Renal cortex interstitium (tissue), 15 donors: ENCODE measurements around the gene ABI1. TPM values are rescaled to one million over a fixed set of nuclear protein-coding genes. Genes with fewer than 3 reads are reported as not detected.
A peak's percentile ranks its signal among the peaks of the same experiment; 100 is the strongest.
"Not testable (repeated sequence)": the region's sequence is repeated elsewhere in the genome, so short reads cannot be mapped to it uniquely, and the experiment has no call there.

Source experiments
- DNase-seq, 11 donors: peaks; one replicate each; pipeline ENCODE4 v3.0.0-alpha.2; 2013; ENCODE audit warnings: low read depth in 9 of 11, low spot score in 4 of 11; ENCODE audit errors: extremely low read depth in 1 of 11
- long read RNA-seq, 16 experiments: transcript quantifications; one replicate each; lab custom pipeline, GENCODE V29; 2026
- polyA plus RNA-seq, 3 donors: library from polyadenylated mRNA; unstranded; fragments of 120-200 nt; gene quantifications; one replicate each; pipeline ENCODE4 v1.2.1, GENCODE V29; 2013; ENCODE audit not compliant: insufficient read length in 3 of 3

Gene ABI1
- polyA plus RNA-seq, result 10 to 100 TPM; 60.3 to 69.2 (median 61.8) TPM
- long read RNA-seq, donor 1, partial matches to known transcripts, result 6 of 10 reads
- long read RNA-seq, donor 1, other reads (novel, unspliced or antisense), result 0 of 10 reads
- long read RNA-seq, donor 2, partial matches to known transcripts, result 7 of 13 reads
- long read RNA-seq, donor 2, other reads (novel, unspliced or antisense), result 0 of 13 reads
- long read RNA-seq, donor 3, transcript ABI1-205 (10 exons, 3,516 nt), result major isoform, 6 of 18 reads
- long read RNA-seq, donor 3, partial matches to known transcripts, result 8 of 18 reads
- long read RNA-seq, donor 3, other reads (novel, unspliced or antisense), result 0 of 18 reads
- long read RNA-seq, donor 4, partial matches to known transcripts, result 5 of 12 reads
- long read RNA-seq, donor 4, other reads (novel, unspliced or antisense), result 0 of 12 reads
- long read RNA-seq, donor 5, result 0 reads
- long read RNA-seq, donor 6, partial matches to known transcripts, result 11 of 14 reads
- long read RNA-seq, donor 6, other reads (novel, unspliced or antisense), result 0 of 14 reads
- long read RNA-seq, donor 7, partial matches to known transcripts, result 43 of 50 reads
- long read RNA-seq, donor 7, other reads (novel, unspliced or antisense), result 0 of 50 reads
- long read RNA-seq, donor 8, transcript ABI1-205 (10 exons, 3,516 nt), result major isoform, 8 of 35 reads
- long read RNA-seq, donor 8, partial matches to known transcripts, result 23 of 35 reads
- long read RNA-seq, donor 8, other reads (novel, unspliced or antisense), result 0 of 35 reads
- long read RNA-seq, donor 9, partial matches to known transcripts, result 0 of 4 reads
- long read RNA-seq, donor 9, other reads (novel, unspliced or antisense), result 0 of 4 reads
- long read RNA-seq, donor 10, transcript ABI1-205 (10 exons, 3,516 nt), result major isoform, 7 of 23 reads
- long read RNA-seq, donor 10, partial matches to known transcripts, result 13 of 23 reads
- long read RNA-seq, donor 10, other reads (novel, unspliced or antisense), result 0 of 23 reads
- long read RNA-seq, donor 11, partial matches to known transcripts, result 0 of 5 reads
- long read RNA-seq, donor 11, other reads (novel, unspliced or antisense), result 0 of 5 reads
- long read RNA-seq, donor 12, partial matches to known transcripts, result 0 of 4 reads
- long read RNA-seq, donor 12, other reads (novel, unspliced or antisense), result 0 of 4 reads
- long read RNA-seq, donor 13, result 0 reads
- long read RNA-seq, donor 14, transcript ABI1-208 (10 exons, 3,515 nt), result major isoform, 5 of 17 reads
- long read RNA-seq, donor 14, partial matches to known transcripts, result 5 of 17 reads
- long read RNA-seq, donor 14, other reads (novel, unspliced or antisense), result 0 of 17 reads
- long read RNA-seq, donor 15, partial matches to known transcripts, result 0 of 1 reads
- long read RNA-seq, donor 15, other reads (novel, unspliced or antisense), result 0 of 1 reads
- long read RNA-seq, donor 16, transcript ABI1-205 (10 exons, 3,516 nt), result major isoform, 12 of 94 reads
- long read RNA-seq, donor 16, partial matches to known transcripts, result 72 of 94 reads
- long read RNA-seq, donor 16, other reads (novel, unspliced or antisense), result 0 of 94 reads

DNA sequence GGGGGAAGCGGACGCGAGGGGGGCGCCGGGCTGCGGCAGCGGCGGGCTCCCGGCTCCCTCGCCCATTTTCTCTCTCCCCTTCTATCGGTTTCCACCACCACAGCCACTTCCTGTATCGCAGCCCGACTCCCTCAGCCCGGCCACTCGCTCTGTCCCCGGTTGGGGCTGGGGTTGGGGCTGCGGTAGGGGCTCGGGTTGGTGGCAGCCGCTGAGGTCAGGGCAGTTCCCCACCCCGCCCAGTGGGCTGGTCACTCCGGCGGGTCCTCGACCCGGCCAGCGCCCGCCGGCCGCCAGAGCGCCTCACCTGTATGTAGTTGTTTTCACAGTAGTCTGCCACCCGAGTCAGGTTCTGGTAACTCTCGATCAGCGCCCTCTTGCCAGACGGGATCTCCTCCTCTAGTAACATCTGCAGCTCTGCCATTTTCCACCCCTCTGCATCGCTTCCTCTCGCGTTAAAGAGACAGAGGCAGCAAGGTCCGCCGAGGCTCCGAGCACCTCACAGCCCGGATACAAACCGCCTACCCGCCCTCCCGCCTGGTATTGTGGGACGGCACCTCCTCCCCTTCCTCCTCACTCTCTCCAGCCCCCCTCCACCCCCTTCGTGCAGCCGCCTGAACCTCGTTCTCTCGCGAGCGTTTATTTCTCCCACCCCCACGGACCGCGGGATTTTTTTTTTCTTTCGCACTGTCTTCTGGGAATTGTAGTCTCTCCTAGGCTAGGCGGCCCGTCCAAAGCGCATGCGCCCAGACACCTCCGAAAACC is at the start of gene ABI1:
Gene ABI1, minus strand, starts transcription at position 516 of the 762 bp plus-strand sequence. Its CDS starts 95 bp downstream, at position 421.
- peak; percentile 96 to 100 (median 99) for DNase-seq

DNA sequence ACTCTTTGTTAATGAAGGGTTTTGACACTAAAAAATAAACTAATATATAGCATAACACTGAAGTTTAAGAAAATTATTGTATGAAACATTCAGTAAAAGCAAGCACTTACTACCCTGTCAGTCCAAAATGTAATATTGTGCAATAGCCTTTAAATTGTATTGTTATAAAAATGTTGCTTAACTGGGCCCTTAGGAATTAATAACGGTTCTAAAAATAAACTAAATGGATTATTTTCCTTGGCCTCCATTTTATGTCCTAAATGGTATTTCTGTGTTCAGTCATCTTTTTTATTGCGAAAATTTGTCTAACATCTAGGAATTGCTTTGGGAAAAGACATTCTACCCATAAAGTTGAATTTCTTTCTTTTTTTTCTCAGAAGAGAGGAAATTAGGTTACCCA is 49.0 kb upstream of the ABI1 start:
- no peak for DNase-seq

DNA sequence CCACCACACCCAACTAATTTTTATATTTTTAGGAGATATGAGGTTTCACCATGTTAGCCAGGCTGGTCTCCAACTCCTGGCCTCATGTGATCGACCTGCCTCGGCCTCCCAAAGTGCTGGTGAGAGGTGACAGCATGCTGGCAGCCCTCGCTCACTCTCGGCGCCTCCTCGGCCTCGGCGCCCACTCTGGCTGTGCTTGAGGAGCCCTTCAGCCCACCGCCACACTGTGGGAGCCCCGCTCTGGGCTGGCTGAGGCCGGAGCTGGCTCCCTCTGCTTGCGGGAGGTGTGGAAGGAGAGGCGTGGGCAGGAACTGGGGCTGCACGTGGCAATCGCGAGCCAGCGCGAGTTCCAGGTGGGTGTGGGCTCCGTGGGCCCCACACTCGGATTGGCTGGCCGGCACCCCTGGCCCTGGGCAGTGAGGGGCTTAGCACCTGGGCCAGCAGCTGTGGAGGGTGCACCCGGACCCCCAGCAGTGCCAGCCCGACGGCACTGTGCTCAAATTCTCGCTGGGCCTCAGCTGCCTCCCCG is 44.6 kb upstream of the ABI1 start:
- not testable (repeated sequence) for DNase-seq

DNA sequence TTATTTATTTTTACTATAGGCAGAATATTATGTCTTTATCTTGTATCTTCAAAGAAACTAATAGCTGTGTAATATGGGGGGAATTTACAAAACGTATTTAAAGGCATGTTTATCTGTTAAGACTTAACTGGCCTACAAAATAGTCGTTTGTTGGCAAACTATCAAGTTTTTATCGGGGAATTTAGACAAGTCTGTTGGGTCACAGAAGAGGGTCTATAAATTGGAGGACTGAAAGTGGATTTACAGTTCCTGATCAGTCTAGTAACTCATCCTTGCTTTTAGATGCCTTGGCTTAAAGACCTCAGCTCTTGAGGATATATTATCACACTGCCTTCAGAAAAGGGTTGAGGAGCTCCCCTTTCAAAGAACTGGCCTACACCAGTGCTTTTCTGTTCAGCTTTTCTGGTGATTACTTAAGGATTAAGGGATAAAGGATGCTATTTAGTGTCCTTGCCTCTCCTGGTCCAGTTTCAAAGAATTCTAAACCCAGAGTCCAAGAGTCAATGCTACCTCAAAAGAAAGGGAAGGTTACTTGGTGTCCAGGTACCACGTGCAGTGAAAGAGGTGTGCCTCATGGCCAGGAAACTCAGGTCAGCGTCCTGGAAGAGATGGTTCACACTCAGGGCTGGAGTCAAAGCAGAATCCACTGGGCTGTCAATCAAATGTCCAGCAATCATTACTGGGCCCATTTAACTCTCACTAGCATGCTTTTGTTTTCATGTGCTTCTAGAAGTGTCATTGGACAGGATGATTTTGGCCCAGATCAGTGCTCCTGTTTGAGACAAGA is 42.9 kb upstream of the ABI1 start:
- no peak for DNase-seq

DNA sequence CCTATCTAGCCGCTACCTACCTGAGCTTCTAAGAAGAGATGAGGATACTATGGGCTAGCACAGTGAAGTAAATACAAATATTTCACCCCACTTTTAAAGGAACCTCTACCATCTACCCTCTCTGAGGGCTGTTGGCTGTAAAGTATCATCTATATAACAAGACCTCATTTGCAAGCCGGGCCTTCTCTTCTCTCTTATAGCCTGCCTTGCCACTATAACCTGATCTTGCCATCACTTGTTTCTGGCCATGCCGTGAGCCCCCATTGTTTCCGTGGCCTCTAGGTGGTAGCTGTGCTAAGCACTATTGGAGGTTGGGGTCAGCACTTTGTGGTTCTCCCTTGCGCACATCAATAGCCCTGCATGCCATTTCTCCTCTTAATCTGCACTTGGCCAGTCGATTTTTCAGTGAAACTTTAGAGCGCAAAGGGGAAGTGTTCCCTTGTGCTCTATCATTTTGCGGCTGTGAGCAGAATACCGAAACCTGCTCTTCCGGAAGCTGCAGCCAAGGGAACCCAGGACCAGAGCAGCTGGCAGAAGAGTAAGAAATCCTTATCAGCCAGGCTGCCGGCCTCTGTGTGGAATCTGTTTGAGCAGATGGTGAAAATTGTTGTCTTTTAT is 31.7 kb upstream of the ABI1 start:
- DNase-seq, result not testable (repeated sequence)

DNA sequence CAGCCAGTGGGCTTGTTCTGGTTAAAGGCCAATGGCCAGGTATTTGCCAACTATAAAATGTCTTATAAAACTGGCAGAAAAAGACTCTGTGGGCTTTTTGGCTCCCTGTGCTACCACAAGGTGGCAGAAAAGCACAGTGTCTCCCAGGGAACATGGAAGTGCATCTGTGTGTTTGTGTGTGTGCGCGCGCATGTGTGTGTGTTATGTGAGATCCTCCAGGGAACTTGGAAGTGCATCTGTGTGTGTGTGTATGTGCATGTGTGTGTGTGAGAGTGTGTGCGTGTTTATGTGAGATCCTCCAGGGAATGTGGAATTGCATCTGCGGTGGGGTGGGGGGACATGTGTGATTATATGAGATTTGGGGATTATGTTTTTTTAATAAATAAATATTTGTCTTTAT is 30.2 kb upstream of the ABI1 start:
- peak; percentile 27 to 65 (median 54) for DNase-seq

DNA sequence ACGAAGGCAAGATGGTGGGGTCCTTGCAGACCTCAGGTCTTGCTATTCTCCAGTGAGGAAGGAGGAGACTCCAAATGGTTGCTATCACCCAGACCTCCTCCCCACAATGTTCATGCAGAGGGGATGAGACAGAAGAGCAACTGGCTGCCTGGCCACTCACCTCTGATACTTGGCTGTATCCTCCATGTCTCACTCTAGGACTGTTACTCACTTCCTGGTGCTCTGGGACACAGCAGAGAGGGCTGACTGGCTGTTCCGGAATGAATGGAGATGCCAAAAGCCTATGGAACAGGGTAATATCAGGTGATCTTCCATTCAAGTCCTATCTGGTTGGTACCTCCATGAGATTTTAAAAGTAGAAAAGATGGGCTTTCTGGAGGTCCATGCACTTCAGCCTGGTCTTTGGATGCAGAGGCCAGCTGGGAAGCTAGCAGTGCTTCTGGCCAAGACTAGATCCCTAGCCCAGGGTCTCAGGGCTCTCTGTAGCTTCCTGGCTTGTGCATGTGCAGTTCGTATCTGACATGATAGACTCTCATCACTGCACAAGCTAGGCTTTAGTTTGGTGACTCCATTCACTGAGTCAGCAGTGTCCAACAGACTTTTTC is 27.0 kb upstream of the ABI1 start:
- DNase-seq, result no peak

DNA sequence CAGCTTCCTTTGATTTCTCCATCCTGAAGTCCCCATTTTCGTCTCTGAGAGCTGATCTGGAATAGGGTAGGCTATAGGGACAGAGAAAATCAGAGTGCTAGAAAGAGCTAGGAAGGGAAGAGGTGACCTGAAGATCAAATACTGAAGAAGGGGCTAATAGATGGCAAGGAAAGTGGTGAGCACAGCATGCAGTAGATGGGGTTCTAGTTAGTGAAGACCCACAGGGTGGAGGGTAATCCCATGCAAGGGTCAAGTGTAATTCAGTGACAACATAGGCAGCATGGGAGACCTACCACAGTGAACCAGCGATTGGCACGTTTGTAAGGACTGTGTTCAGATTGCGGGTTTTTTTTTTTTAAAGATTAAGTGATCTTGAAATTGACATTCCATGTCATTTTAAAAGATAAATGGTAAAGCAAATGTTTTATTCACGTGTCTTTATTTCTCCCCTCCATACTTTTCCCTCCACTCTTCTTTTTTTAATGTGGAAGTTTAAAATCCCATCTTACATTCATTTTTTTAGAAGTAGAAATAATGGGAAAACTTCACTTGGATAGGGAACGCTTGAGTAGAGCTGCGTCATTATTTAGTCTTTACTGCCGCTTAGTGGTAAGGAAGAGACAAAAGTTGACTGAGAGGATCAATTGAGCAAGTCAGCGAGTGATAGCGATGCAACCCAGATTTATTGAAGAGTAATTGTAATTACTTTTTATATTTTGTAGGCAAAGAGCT is 21.0 kb upstream of the ABI1 start:
- peak in 7 of 11 donors; percentile 18 to 46 (median 34) for DNase-seq

DNA sequence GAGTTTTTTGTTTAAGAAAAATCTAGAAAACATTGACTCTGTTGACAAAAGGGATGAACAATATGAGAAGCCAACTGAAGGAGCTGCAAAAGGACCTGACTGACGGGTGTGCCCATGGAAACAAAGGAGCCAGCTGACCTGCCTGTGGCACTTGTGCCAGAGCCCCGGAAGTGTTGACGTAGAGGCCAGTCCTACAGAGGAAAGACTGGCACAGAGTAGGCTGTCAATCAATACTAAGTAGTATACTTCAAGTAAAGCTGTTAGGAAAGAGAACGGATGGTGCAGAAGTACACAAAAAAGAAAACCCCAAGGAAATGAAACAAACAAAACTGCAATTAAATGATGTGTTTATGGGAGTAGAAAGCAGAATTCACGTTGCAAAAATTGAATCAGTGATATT is 19.0 kb upstream of the ABI1 start:
- no peak for DNase-seq

DNA sequence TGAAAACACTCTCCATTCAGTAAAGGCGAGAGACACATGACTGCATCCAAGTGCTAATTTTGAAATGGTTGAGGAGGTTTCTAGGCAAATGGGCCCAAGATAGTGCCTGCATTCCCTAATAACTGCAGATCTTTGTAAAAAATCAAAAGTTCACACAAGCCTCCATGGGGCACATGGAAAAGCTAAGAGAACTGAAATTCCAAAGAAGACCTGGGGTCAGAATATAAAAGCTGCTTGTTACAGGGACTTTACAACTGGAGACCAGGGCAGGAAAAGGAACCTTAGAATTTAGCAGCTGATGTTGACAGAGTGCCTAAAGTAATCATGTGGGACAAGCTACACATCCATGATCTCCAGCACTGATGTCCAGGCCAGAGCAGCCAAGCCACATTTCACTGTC is 10.0 kb upstream of the ABI1 start:
- DNase-seq, result no peak

DNA sequence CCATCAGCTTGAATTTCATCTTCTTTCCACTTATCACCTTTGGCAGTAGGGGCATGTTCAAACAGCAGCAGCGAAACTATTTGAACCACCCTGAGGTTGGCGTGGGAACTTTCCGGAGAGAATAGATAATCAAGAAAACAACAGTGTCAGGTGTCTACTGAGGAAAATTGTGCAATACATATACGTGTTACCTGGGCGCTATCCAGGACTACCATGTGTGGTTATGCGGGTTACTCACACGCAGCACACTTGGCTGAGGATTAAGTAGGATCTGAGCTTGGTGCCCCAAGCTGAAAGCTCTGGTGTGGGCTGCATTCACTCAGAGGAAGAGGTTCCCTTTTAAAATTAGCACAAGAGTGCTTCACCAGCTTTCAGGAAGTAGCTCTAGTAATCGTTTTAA is 8.8 kb upstream of the ABI1 start:
- no peak for DNase-seq

DNA sequence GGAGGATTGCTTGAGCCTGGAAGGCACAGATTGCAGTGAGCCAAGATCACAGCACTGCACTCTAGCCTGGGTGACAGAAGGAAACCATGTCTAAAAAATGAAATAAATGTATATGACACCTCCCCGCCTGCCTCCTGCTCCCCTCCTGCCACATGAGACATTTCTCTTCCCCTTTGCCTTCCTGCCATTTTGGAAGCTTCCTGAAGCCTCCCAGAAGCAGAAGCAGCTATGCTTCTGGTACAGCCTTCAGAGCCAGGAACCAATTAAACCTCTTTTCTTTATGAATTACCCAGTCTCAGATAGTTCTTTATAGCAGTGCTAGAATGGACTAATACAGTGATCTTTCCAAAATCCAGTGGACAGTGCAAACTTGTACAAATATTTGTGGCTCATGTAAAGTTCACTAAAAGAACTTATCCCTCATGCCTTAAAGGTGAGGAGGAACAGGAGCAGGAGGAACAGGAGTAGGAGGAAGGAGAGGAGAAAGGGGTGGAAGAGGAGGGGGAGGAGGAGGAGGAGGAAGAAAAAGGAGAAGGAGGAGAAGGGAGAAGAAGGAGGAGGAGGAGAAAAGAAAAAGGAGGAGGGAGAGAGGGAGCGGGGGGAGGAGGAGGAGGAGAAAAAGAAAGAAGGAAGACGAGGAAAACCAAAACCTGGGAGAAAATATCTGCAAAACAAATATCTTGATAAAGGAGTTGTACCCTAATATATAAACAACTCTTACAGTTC is 2.8 kb upstream of the ABI1 start:
- DNase-seq, result no peak

DNA sequence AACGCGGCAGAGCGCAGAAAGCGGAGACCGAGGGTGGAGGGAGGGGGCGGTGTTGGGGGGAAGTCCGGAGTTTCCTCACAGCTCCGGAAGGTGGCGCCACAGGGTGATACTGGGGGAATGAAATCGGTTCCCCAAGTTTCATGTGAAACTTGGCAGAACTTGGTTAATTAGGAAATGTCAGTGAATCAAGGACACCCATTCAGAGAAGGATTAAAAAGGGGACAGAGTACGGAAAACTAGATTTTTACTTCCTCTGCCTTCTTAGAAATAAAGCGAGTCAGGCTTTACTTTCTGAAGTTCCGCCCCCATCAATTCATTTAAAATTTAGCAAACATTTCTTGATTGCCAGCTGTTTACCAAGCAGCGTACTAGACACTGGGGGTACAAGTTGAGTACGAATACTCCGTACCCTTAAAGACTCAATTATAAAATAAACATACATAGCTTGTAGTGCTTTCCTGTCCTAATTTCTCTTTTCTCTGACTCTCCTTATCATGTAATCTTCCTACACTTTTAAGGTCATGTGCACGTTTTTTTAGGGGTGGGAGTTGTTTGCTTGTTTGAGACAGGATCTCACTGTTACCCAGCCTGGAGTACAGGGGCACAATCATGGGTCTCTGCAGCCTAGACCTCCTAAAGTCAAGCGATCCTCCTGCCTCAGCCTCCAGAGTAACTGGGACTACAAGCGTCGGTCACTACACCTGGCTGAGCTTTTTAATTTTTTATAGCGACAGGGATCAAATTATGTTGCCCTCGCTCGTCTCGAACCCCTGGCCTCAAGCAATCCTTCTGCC is 644 bp upstream of the ABI1 start:
- no peak for DNase-seq

DNA sequence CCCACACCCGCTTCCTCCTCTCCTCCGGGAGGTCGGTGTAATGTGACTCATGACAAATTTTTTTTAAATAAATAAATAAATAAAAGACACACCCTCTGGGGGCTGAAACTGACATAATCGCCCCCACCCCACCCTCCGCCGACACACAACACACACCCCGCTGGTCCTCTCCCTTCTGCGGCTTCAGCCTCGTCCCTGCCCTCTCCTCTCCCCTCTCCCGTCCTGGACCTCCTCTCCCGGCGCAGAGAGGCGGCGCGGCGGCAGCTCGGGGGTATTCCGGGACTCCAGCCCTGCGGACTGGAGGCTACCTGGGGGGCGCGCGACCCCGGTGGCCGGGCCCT is 686 bp downstream of the ABI1 start:
- peak in 9 of 11 donors; percentile 35 to 62 (median 47) for DNase-seq
